IMR-90 (cell line): ENCODE results near the gene ERBB4. TPM values are rescaled to one million over a fixed set of nuclear protein-coding genes. Genes with fewer than 3 reads are reported as not detected.

Source experiments
- ATAC-seq: fragments of 200-7000 bp; cut with Tn5 transposase; 2 replicates; pipeline ENCODE4 v1.9.1; 2020; ENCODE audit warnings: low read depth, mild to moderate bottlenecking, moderate library complexity
- BruUV-seq: library from RNA; stranded (reverse); fragments of 400-500 nt; replicated peaks from 2 replicates; lab custom pipeline; 2021; lab: Mats Ljungman, UMichigan
- CTCF ChIA-PET: fragments of 300-600 bp; formaldehyde crosslinking; extraction: SDS; loops from one replicate; lab custom pipeline; 2021; ENCODE audit warnings: antibody characterized with exemption; lab: Yijun Ruan, JAX
- POLR2A ChIA-PET: fragments of 300-600 bp; sonication (Branson Sonifier 250); formaldehyde crosslinking; loops from one replicate; lab custom pipeline; 2022; ENCODE audit warnings: antibody characterized with exemption; ENCODE audit not compliant: unreplicated experiment; lab: Charles Lee
- DNase-seq: peaks from one replicate; pipeline ENCODE4 v3.0.0; 2013
- H2AFZ ChIP-seq: replicated peaks from 2 replicates; pipeline ENCODE3; 2013; ENCODE audit warnings: low read length, mild to moderate bottlenecking; ENCODE audit not compliant: poor library complexity
- H2AK5ac ChIP-seq: 2 replicates; pipeline ENCODE4 v1.6.1; 2013; ENCODE audit warnings: low read depth, low read length, inconsistent platforms
- H2AK9ac ChIP-seq: replicated peaks from 2 replicates; pipeline ENCODE3; 2013; ENCODE audit warnings: mild to moderate bottlenecking, low read depth, low read length, moderate library complexity; ENCODE audit not compliant: poor library complexity
- H2BK120ac ChIP-seq: 2 replicates; pipeline ENCODE4 v1.6.1; 2013; ENCODE audit warnings: low read depth, low read length, inconsistent platforms
- H2BK15ac ChIP-seq: 3 replicates; pipeline ENCODE4 v1.6.1; 2013; ENCODE audit warnings: low read depth, low read length, inconsistent platforms
- H2BK20ac ChIP-seq: 2 replicates; pipeline ENCODE4 v1.6.1; 2013; ENCODE audit warnings: low read depth, mild to moderate bottlenecking, inconsistent platforms, low read length, moderate library complexity
- H2BK5ac ChIP-seq: 2 replicates; pipeline ENCODE4 v1.6.1; 2013; ENCODE audit warnings: mild to moderate bottlenecking, low read depth, low read length, inconsistent platforms; ENCODE audit not compliant: poor library complexity, severe bottlenecking
- H3K14ac ChIP-seq: replicated peaks from 2 replicates; pipeline ENCODE4 v1.6.1; 2013; ENCODE audit warnings: low read depth, low read length, inconsistent platforms
- H3K18ac ChIP-seq: 2 replicates; pipeline ENCODE4 v1.6.1; 2013; ENCODE audit warnings: low read depth, low read length, control low read depth
- H3K23ac ChIP-seq: 2 replicates; pipeline ENCODE4 v1.6.1; 2013; ENCODE audit warnings: low read depth, low read length, inconsistent platforms
- H3K27ac ChIP-seq: 2 replicates; pipeline ENCODE4 v1.5.1; 2013; ENCODE audit warnings: mild to moderate bottlenecking, control low read depth, low read length; ENCODE audit not compliant: insufficient read depth
- H3K27me3 ChIP-seq: 2 replicates; pipeline ENCODE4 v1.6.1; 2013; ENCODE audit warnings: low read length; ENCODE audit not compliant: control insufficient read depth, insufficient read depth
- H3K36me3 ChIP-seq: 2 replicates; pipeline ENCODE4 v1.6.1; 2013; ENCODE audit warnings: low read length, mixed read lengths; ENCODE audit not compliant: control insufficient read depth, insufficient read depth
- H3K4ac ChIP-seq: 2 replicates; pipeline ENCODE4 v1.6.1; 2013; ENCODE audit warnings: low read depth, low read length, inconsistent platforms
- H3K4me1 ChIP-seq: 2 replicates; pipeline ENCODE4 v1.6.1; 2013; ENCODE audit warnings: low read length, mixed read lengths; ENCODE audit not compliant: control insufficient read depth, insufficient read depth
- H3K4me2 ChIP-seq: 2 replicates; pipeline ENCODE4 v1.6.1; 2013; ENCODE audit warnings: low read depth, mild to moderate bottlenecking, control low read depth, low read length, moderate library complexity
- H3K4me3 ChIP-seq: 2 replicates; pipeline ENCODE4 v1.5.1; 2013; ENCODE audit warnings: low read depth, mild to moderate bottlenecking, control low read depth, low read length, moderate library complexity; ENCODE audit not compliant: insufficient read depth
- H3K56ac ChIP-seq: 2 replicates; pipeline ENCODE4 v1.6.1; 2013; ENCODE audit warnings: low read length, inconsistent platforms; ENCODE audit not compliant: insufficient read depth; ENCODE audit errors: extremely low read depth
- H3K79me1 ChIP-seq, 2 experiments: 2 replicates each; pipeline ENCODE4 v1.6.1; 2013; ENCODE audit warnings: low read length in 2 of 2, inconsistent platforms in 1 of 2, low read depth in 1 of 2
- H3K9ac ChIP-seq: 2 replicates; pipeline ENCODE4 v1.6.1; 2013; ENCODE audit warnings: low read depth, low read length, control low read depth
- H3K9me1 ChIP-seq: 2 replicates; pipeline ENCODE4 v1.6.1; 2013; ENCODE audit warnings: low read length, inconsistent platforms; ENCODE audit not compliant: insufficient read depth
- H3K9me3 ChIP-seq: 2 replicates; pipeline ENCODE4 v1.6.1; 2013; ENCODE audit warnings: low read length; ENCODE audit not compliant: control insufficient read depth, insufficient read depth
- H4K20me1 ChIP-seq: 2 replicates; pipeline ENCODE4 v1.6.1; 2013; ENCODE audit warnings: low read length, inconsistent platforms; ENCODE audit not compliant: insufficient read depth
- H4K5ac ChIP-seq: 2 replicates; pipeline ENCODE4 v1.6.1; 2013; ENCODE audit warnings: mild to moderate bottlenecking, low read depth, low read length, control low read depth
- H4K8ac ChIP-seq, 2 experiments: 2 replicates each; pipeline ENCODE4 v1.6.1; 2013; ENCODE audit warnings: low read depth in 2 of 2, low read length in 2 of 2, control low read depth in 1 of 2, inconsistent platforms in 1 of 2
- H4K91ac ChIP-seq: 2 replicates; pipeline ENCODE4 v1.6.1; 2013; ENCODE audit warnings: low read depth, low read length, inconsistent platforms; ENCODE audit not compliant: insufficient read depth
- BHLHE40 ChIP-seq: fragments of 150-350 bp; IDR thresholded peaks from 2 replicates; pipeline ENCODE4 v1.6.1; 2016; ENCODE audit warnings: mild to moderate bottlenecking, low read depth, low read length
- CEBPB ChIP-seq: IDR thresholded peaks from 2 replicates; pipeline ENCODE4 v1.6.1; 2012; ENCODE audit warnings: low read depth, low read length, improper control_type of control experiment
- CHD1 ChIP-seq: IDR thresholded peaks from 2 replicates; pipeline ENCODE4 v1.6.1; 2012; ENCODE audit warnings: low read depth, low read length, improper control_type of control experiment
- CTCF ChIP-seq: conservative IDR thresholded peaks from 2 replicates; pipeline ENCODE4 v1.5.1; 2012; ENCODE audit warnings: mild to moderate bottlenecking, low read depth, low read length, improper control_type of control experiment
- ELK1 ChIP-seq: fragments of 150-350 bp; IDR thresholded peaks from 2 replicates; pipeline ENCODE4 v1.6.1; 2016; ENCODE audit warnings: low read depth, mild to moderate bottlenecking, low read length, moderate library complexity, borderline replicate concordance
- FOS ChIP-seq: fragments of 150-350 bp; IDR thresholded peaks from 2 replicates; pipeline ENCODE4 v1.6.1; 2016; ENCODE audit warnings: low read depth, low read length
- MAFK ChIP-seq: IDR thresholded peaks from 2 replicates; pipeline ENCODE4 v1.6.1; 2012; ENCODE audit warnings: low read depth, low read length, improper control_type of control experiment
- MAZ ChIP-seq: IDR thresholded peaks from 2 replicates; pipeline ENCODE4 v1.6.1; 2012; ENCODE audit warnings: low read depth, mild to moderate bottlenecking, low read length, improper control_type of control experiment, moderate library complexity, borderline replicate concordance
- MXI1 ChIP-seq: IDR thresholded peaks from 2 replicates; pipeline ENCODE4 v1.6.1; 2012; ENCODE audit warnings: low read depth, mild to moderate bottlenecking, low read length, moderate library complexity, borderline replicate concordance
- NFE2L2 ChIP-seq: fragments of 150-350 bp; IDR thresholded peaks from 2 replicates; pipeline ENCODE4 v1.6.1; 2016; ENCODE audit warnings: low read depth, mild to moderate bottlenecking, low read length
- POLR2A ChIP-seq: IDR thresholded peaks from 2 replicates; pipeline ENCODE4 v1.6.1; 2012; ENCODE audit warnings: mild to moderate bottlenecking, low read depth, low read length
- RAD21 ChIP-seq: IDR thresholded peaks from 2 replicates; pipeline ENCODE4 v1.6.1; 2012; ENCODE audit warnings: low read length, improper control_type of control experiment
- RCOR1 ChIP-seq: IDR thresholded peaks from 2 replicates; pipeline ENCODE4 v1.6.1; 2012; ENCODE audit warnings: mild to moderate bottlenecking, low read length, improper control_type of control experiment; ENCODE audit not compliant: insufficient replicate concordance
- RFX5 ChIP-seq: IDR thresholded peaks from 2 replicates; pipeline ENCODE4 v1.8.0; 2012; ENCODE audit warnings: low read depth, mild to moderate bottlenecking, low read length, moderate library complexity
- SMC3 ChIP-seq: fragments of 150-350 bp; IDR thresholded peaks from 2 replicates; pipeline ENCODE4 v1.6.1; 2016; ENCODE audit warnings: low read depth, mild to moderate bottlenecking, antibody characterized with exemption, low read length, moderate library complexity
- USF2 ChIP-seq: fragments of 150-350 bp; IDR thresholded peaks from 2 replicates; pipeline ENCODE4 v1.6.1; 2017; ENCODE audit warnings: mild to moderate bottlenecking, antibody characterized with exemption, low read length, low read depth
- WGBS, 2 experiments: methylation state at CpG; one replicate each; pipeline versions ENCODE4 v1.1.5 to v1.1.7; 2013; ENCODE audit warnings: missing lambda C conversion rate in 2 of 2; ENCODE audit not compliant: insufficient read length in 1 of 2; ENCODE audit errors: extremely low coverage in 2 of 2; 5-methylcytosine and 5-hydroxymethylcytosine counted together
- dilution Hi-C: fragments of 300-500 bp; cut with HindIII; formaldehyde crosslinking; loops from one replicate; pipeline ENCODE4 v1.14.3; 2018; ENCODE audit warnings: low sequenced_read_pairs; ENCODE audit not compliant: unreplicated experiment
- in situ Hi-C: fragments of 300-500 bp; cut with MboI; formaldehyde crosslinking; loops from 3 replicates; pipeline ENCODE4 v1.14.3; 2019; ENCODE audit warnings: low sequenced_read_pairs, inconsistent platforms, mixed read lengths
- intact Hi-C: fragments of 100-400 bp; cut with micrococcal nuclease; formaldehyde crosslinking; loops from 2 replicates; pipeline ENCODE4 v1.10.0; 2022
- polyA plus RNA-seq, 3 experiments: library from polyadenylated mRNA; depleted of rRNA; stranded (reverse); fragments of >200 nt; gene quantifications; 2 replicates each; pipeline ENCODE4 v1.2.3, GENCODE V29; 2012; ENCODE audit warnings: low replicate concordance in 1 of 3
- total RNA-seq: library from RNA; depleted of rRNA; stranded (reverse); fragments of >200 nt; gene quantifications from 2 replicates; pipeline ENCODE4 v1.2.3, GENCODE V29; 2012

Gene ERBB4
- total and polyA plus RNA-seq, 2 of the 4 experiments (the other 2 are of a cell fraction): not detected

GRCh38 chr2:211837706-211838105 lies 700.9 kb downstream of the ERBB4 start:
- no peak overlapping the region for H2BK120ac ChIP-seq
- BruUV-seq: no TSS peak
- no peak overlapping the region for H3K56ac ChIP-seq
- H3K9ac ChIP-seq: no peak overlapping the region
- in situ Hi-C loops (no loop called here), dilution Hi-C loops (no loop called here), intact Hi-C loops (no loop called here)
- no peaks in the 10 kb centered on the region for H3K79me1 ChIP-seq
- CTCF ChIA-PET: no interaction called here
- no peak overlapping the region for H2BK5ac ChIP-seq
- H3K14ac ChIP-seq: no peak overlapping the region
- no peak overlapping the region for H2BK20ac ChIP-seq
- H3K4ac ChIP-seq: no peak overlapping the region
- no peak overlapping the region for H4K8ac ChIP-seq
- H4K5ac ChIP-seq: no peak overlapping the region
- H4K91ac ChIP-seq: no peak overlapping the region
- H3K4me2 ChIP-seq: no peak overlapping the region
- no peaks in the 10 kb centered on the region for H3K27me3 ChIP-seq
- no peak overlapping the region for H2BK15ac ChIP-seq
- no peaks in the 10 kb centered on the region for H4K20me1 ChIP-seq
- no peak overlapping the region for H2AFZ ChIP-seq
- no peak overlapping the region for H3K18ac ChIP-seq
- no peak overlapping the region for H3K27ac ChIP-seq
- TF ChIP-seq MAFK (no peak), FOS (no peak), ELK1 (no peak), MXI1 (no peak), RAD21 (no peak), USF2 (no peak), NFE2L2 (no peak), RCOR1 (no peak), MAZ (no peak), POLR2A (no peak), CEBPB (no peak), CTCF (no peak), SMC3 (no peak), BHLHE40 (no peak), CHD1 (no peak), RFX5 (no peak)
- 57% methylated on average over 1 of the region's 2 CpGs; no CpG with 5 or more reads in 1 of the 2 experiments for WGBS, 2 experiments
- H3K9me3 ChIP-seq: no peaks in the 10 kb centered on the region
- no peak for DNase-seq
- no peaks in the 10 kb centered on the region for H3K36me3 ChIP-seq
- no peaks in the 10 kb centered on the region for H3K9me1 ChIP-seq
- no peak overlapping the region for H2AK5ac ChIP-seq
- ATAC-seq: no peak
- POLR2A ChIA-PET: no interaction called here
- no peak overlapping the region for H3K23ac ChIP-seq
- H3K4me1 ChIP-seq: no peaks in the 10 kb centered on the region
- H2AK9ac ChIP-seq: no peak overlapping the region
- no peak overlapping the region for H3K4me3 ChIP-seq
